Right forelimb (tissue), 1 donor: Measurements from ENCODE around the gene FLAD1.

Source experiments
- DNase-seq: peaks from one replicate; pipeline ENCODE4 v3.0.0-alpha.2; 2018

Gene FLAD1

DNA sequence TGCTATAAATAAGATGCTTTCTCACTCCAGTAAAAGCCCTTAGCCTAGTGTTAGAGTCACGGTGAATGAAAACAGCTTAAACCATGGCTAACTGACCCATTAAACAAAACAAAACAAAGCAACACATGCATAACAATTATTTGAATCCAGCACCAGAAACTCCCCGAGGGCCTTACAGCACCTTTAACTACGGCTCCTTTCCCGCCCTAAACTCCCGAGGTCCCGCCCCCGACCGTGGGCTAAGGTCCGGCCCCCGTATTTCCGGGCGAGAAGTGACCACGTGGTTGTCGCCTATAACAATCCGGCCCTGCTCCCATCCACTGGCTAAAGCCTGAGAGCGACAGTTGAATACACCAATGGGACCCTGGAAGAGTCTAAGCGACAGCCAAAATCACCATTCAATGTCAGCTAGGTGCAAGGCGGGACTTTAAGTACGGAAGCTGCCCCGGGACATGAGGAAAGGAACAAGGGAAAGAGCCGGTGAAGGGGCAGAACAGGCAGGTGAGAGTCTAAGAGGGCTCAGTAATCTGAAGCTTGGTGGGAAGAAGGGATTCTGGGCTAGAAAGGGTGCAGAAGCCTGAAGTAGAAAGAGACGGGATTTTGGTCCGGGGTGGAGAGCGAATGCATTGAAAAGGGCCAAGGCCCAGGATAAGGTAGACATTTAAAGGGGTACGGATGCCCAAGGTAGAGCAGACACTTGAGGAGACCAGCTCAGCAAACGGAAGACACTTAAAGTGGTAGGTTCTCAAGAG is at the start of gene FLAD1:
Gene FLAD1, plus strand, starts transcription at position 448 of the 752 bp plus-strand sequence. CDS start 351 bp downstream, outside the sequence.
- peak; percentile 94 for DNase-seq

GRCh38 chr1:154934358-154934948 is 48.7 kb upstream of the FLAD1 start:
- no peak for DNase-seq

DNA sequence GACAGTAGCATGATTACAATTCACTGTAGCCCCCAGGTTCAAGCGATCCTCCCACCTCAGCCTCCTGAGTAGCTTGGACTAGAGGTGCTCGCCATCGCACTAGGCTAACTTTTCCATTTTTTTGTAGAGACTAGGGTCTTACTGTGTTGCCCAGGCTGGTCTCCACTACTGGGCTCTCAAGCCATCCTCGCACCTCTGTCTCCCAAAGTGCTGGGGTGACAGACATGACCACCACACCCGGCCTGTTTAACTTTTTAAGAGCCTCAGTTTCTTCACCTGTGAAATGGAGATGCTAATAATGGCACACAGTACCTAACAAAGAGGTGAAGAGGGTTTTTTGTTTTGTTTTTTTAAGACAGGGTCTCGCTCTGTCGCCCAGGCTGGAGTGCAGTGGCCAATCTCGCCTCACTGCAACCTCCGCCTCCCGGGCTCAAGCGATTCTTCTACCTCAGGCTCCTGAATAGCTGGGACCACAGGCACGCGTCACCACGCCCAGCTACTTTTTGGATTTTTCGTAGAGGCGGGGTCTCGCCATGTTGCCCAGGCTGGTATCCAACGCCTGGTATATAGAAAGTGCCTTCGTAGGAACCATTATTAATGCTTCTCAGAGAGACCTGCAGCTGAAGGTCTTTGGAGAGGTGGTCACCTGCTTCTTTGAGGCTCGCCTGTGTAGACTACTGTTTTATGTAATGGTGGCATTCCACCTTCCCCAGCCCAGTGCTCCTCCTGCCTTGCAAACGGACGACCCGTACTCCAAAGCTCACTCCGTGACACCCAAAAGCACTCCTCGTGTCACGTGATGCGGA is 47.2 kb upstream of the FLAD1 start:
- no peak for DNase-seq

GRCh38 chr1:154936555-154937084 is 46.5 kb upstream of the FLAD1 start, which contains the start of gene PMVK:
Gene PMVK (minus strand): TSS chr1:154936719. CDS start chr1:154936685, 34 bp downstream.
- DNase-seq: peak; percentile 96

DNA sequence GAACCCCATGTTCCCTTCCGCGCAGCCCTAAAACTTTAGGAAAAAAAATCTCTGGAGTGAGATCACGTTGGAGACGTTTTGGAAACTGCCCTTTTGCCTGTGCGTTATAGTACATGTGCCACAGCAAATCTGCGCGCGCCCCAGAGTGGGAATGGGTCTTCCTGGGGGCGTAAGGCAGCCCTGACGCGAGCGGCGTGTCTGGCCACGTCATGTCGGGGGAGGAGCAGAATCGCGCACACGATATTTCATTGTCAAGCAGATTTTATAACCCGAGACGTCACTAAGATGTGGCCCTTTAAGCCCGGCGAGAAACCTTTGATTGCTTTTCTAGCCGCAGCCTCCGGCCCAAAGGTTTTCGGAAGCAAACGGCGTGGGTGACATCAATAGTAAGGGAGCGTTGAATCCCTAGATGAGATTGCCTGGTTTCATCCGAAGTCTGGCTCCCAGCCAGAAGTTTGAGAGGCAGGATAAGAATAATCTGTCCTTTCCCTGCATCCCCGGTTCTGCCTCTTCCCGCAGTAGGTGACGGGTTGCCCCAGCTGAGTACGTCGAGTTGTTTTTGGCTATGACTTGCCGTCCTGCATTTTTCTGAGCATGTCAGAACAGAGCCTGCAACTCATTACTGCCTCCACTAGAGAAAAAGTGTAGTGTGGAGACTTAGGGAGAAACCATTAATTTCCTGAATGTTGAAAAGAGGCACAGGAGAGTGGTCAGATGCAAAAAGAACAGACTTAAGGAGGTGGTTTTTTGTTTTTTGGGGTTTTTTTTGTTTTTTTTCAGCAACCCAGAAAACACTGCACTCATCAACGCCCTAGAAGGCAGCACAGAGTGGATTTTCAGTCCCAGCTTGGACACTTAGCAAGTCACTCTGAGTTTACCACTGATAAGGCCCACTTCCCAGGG is 45.8 kb upstream of the FLAD1 start:
- peak; percentile 96 for DNase-seq

GRCh38 chr1:154937988-154938386 is 45.2 kb upstream of the FLAD1 start:
- peak; percentile 15 for DNase-seq

GRCh38 chr1:154938604-154939399 is 44.3 kb upstream of the FLAD1 start:
- DNase-seq: peak; percentile 15

DNA sequence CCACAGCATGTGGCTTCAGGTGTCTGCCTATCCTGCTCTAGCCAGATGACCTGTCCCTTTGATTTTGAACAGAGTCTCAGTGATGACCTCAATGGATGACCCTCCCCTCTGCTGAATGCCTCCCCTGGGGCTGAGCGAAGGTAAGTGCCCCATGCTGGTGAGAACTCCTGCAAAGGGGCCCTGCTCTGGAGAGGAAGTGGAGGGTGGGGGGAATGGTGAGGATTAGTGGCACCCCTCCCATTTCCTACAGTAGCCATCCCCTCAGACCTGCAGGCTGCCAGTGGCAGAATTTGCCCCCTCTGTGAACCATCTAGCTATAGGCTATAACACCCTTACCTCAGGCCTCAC is 43.0 kb upstream of the FLAD1 start:
- no peak for DNase-seq

GRCh38 chr1:154940651-154941194 is 42.4 kb upstream of the FLAD1 start:
- no peak for DNase-seq

DNA sequence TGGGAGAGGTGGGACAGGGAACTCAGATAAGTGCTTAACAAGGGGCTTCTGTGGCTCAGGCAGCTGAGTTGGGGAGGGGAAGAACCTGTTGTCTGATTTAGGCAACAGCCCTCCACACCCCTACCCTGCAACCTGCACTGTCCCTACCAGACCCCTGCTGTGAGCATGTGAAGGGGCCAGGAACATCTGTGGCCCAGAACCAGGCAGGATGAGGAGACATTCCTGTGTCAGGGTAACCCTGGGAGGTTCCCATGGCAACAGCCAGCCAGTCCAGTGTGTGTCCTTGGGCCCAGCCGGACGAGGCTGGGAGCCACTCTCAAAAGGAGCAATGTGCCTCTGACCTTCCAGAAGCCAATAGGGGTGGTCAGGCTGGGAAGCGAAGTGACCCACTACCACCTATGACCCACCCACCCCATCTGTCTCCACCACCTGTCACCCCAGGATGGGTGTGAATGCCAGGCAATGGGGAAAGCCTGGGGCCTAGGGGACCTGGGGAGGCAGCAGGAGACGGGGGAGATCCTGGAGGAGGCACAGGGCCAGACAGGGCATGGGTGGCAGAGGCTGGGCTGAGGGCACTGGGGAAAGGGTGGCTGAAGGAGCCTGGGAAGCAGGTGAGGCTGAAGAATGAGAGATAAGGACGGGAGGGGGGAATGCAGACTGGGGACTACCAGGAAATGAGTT is 41.7 kb upstream of the FLAD1 start:
- no peak for DNase-seq

DNA sequence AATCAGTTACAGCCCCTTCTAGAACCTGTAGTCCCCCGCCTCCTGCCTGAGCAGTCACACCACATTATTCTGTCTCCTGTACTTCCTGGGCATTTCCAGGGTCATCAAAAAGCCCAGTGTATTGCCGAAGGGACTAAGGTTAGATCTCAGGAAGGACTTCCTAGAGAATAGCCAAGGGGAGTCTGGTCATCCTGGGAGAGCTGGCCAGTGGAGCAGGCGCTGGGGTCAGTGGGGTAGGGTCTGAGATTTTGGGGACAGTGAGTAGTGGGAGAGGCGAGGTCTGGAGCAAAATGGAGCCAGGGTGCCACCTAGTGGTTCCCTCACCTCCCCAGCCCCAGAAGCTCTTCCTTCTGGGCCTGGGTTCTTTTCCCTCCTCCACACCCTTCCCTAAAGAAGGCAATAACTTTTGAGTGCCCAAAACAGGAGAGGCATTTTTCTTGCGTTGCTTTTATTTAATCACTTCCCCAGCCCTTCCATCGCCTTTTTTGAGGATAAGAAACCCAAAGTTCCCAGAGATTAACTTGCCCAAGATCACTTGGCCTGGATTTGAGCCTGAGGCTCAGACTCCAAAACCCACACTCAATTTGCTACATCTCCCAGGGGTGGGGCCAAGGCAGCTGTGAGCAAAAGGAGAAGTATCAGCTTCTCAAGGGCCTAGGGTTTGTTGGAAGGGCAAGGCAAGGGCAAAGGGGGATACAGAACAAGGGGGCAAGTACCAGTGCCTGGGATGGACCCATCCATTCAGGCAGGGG is 39.3 kb upstream of the FLAD1 start:
- DNase-seq: no peak

DNA sequence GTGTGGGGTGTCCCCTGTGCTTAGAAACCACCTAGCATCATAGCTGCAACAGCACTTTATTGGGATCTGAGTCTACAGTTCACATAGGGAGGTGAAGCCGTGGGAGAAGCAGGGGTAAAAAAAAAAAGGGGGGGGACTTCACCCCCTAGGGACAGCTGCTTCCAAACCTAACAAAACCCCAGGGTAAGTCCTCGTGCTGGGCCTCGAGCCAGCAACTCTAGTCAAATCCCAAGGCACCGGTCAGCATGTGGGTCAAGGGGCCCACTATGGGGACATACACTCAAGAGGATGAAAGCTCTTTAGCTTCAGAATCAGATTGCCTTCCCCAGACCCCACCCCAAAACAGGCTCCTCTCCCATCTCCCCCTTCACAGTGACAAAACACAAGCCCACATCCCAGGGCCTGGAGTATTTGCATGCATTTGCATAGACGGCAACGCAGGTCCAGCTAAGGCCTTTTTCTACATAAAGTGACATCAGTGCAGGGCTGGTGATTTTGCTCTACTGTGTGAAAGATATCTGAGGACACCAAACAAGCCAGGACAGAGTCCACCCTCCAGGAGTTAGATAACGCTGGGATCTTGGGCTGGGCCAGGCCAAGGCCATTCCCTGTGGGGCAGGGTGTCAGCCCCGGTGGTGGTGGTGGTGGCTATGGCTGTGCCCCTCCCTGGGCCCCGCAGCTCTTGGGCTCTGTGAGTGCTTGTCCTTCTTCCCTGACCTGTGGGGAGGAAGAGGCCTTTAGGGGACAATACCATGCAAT is 38.6 kb upstream of the FLAD1 start:
- DNase-seq: no peak

GRCh38 chr1:154945160-154945961 is 37.8 kb upstream of the FLAD1 start:
- no peak for DNase-seq

- DNase-seq: no peak
Observed at GRCh38 chr1:154945962-154946850, 36.9 kb upstream of the FLAD1 start.

DNA sequence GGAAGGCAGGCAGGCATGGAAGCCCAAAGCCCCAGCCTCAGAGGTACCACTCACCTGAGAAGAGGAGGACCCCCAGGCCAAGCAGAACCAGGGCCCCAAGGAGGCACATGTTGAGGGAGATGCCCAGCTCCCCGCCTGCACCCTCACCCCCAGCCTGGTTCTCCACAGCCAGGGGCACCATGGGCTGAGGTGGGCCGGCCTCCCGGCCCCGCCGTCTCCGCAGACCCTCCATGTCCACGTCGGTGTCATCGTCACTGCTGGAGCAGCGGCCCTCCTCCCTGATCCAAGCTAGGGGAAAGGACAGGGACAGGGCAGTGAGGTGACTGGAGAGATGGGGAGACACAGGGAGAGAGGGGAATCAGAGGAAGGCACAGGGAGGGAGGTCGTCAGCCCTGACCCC is 35.1 kb upstream of the FLAD1 start:
- no peak for DNase-seq

- no peak for DNase-seq
Observed at GRCh38 chr1:154951901-154952657, 31.1 kb upstream of the FLAD1 start.
